Pancreas (tissue), 10 donors: ENCODE results near the gene FOXA2. TPM values are rescaled to one million over a fixed set of nuclear protein-coding genes. Genes with fewer than 3 reads are reported as not detected.
"Not testable (repeated sequence)": the region's sequence is repeated elsewhere in the genome, so short reads cannot be mapped to it uniquely, and the experiment has no call there.

Experiments used
- ATAC-seq, 4 donors: fragments of 200-7000 bp; cut with Tn5 transposase; one replicate each; pipeline versions ENCODE4 v1.8.0 to v1.9.1; 2020; ENCODE audit warnings: mild to moderate bottlenecking in 4 of 4, moderate library complexity in 4 of 4
- DNase-seq, 6 donors: peaks; one replicate each; pipeline ENCODE4 v3.0.0-alpha.2; 2020
- FAIRE-seq: peaks from 2 replicates; lab custom pipeline; 2012; peaks lifted over from hg19 to GRCh38; lab: Jason Lieb, UNC
- H3K27ac ChIP-seq, 4 donors: fragments of 200-600 bp; sonication (generic); 1 replicate in 3 of 4; 2 replicates in 1 of 4; pipeline versions ENCODE4 v1.5.0 to v1.8.0; 2020
- H3K27me3 ChIP-seq, 4 donors: fragments of 200-600 bp; one replicate each; pipeline ENCODE4 v1.8.0; 2021
- H3K36me3 ChIP-seq, 3 donors: fragments of 200-600 bp; sonication (generic) in 1 of 3; one replicate each; pipeline versions ENCODE4 v1.5.0 to v1.8.0; 2020 to 2021
- H3K4me1 ChIP-seq, 3 donors: fragments of 200-600 bp; one replicate each; pipeline ENCODE4 v1.8.0; 2021
- H3K4me3 ChIP-seq, 4 donors: fragments of 200-600 bp; sonication (generic) in 2 of 4; one replicate each; pipeline versions ENCODE4 v1.5.0 to v1.8.0; 2020 to 2021
- H3K9me3 ChIP-seq, 4 donors: fragments of 200-600 bp; one replicate each; pipeline ENCODE4 v1.8.0; 2021
- CTCF ChIP-seq, 4 donors: fragments of 200-600 bp; sonication (generic) in 3 of 4; IDR thresholded peaks; one replicate each; pipeline versions ENCODE4 v1.5.0 to v1.8.0; 2021; ENCODE audit warnings: antibody characterized with exemption in 4 of 4
- WGBS, 2 donors: extraction: QIAGEN DNeasy Blood & Tissue Kit; methylation state at CpG; one replicate each; pipeline ENCODE4 v1.1.7; 2013; 5-methylcytosine and 5-hydroxymethylcytosine counted together
- intact Hi-C, 3 donors: fragments of 100-400 bp; cut with DNase I; formaldehyde crosslinking; loops; one replicate each; pipeline versions ENCODE4 v1.11.1 to v1.14.2; 2022
- polyA plus RNA-seq, 2 donors: library from polyadenylated mRNA; stranded (reverse); fragments of 200-250 nt; gene quantifications; one replicate each; pipeline ENCODE4 v1.2.3, GENCODE V29; 2013
- total RNA-seq, 6 donors: library from RNA; stranded (reverse); fragmentation: NEBNext Ultra II Directional in 4 of 6; extraction: Animal tissue kit (Norgen Biotek cat#: 25700) in 4 of 6; gene quantifications; one replicate each; pipeline versions ENCODE4 v1.2.1 to v1.2.4, GENCODE V29; 2021 to 2023
- donor health status: healthy with polysubstance abuse.
- donor health status: DM: no; HTN: no; CAD: no; lungs with moderate emphysema.
- donor health status: DM: no; HTN: no; CAD: no.
- donor health status: control.
- donor health status: control.
- donor health status: Bipolar disorder and iron deficiency.
- donor health status: DM: yes; HTN: yes; CAD: no.
- donor health status: DM: no; HTN: no; CAD: no.
- donor health status: DM: no; HTN: no; CAD: no.
- donor health status: DM: yes; HTN: yes; CAD: no.

FOXA2 gene
- total and polyA plus RNA-seq, 8 donors: 14.2 to 30.4 (median 18.3) TPM

- peak in 3 of 4 donors; percentile 39 to 44 (median 43) for ATAC-seq
- no peaks in the 10 kb centered on the region for H3K27me3 ChIP-seq
- intact Hi-C loops: no loop called here
- no peak for TF ChIP-seq CTCF (IDR thresholded peaks at IDR 0.05)
- no peaks in the 10 kb centered on the region for H3K36me3 ChIP-seq
- no peak for DNase-seq
- H3K4me1 ChIP-seq: no peaks in the 10 kb centered on the region
- no peaks in the 10 kb centered on the region for H3K9me3 ChIP-seq
- FAIRE-seq: no peak
- H3K4me3 ChIP-seq: no peak overlapping the region
- no peak overlapping the region for H3K27ac ChIP-seq
- 66% methylated on average over 2 of the region's 2 CpGs for WGBS, 2 donors
Observed at GRCh38 chr20:22601361-22602141, 17.2 kb upstream of the FOXA2 start.

- WGBS, 2 donors: 94 to 100% methylated on average over 2 of the region's 2 CpGs
- not testable (repeated sequence) for ATAC-seq, H3K4me3 ChIP-seq, FAIRE-seq, H3K27me3 ChIP-seq, H3K27ac ChIP-seq, H3K36me3 ChIP-seq, DNase-seq, H3K4me1 ChIP-seq, H3K9me3 ChIP-seq
- intact Hi-C loops: loop anchor here in 2 of 3 donors (10.0 kb wide), 2 partner anchors 86 to 254 kb away; no protein-coding TSS in a partner anchor
Observed at GRCh38 chr20:22599258-22599657, 14.9 kb upstream of the FOXA2 start.

- no peak for TF ChIP-seq CTCF (IDR thresholded peaks at IDR 0.05)
- DNase-seq: no peak
- H3K4me3 ChIP-seq: no peak overlapping the region
- intact Hi-C loops: loop anchor here in 2 of 3 donors (10.0 kb wide), 2 partner anchors 87 to 253 kb away; no protein-coding TSS in a partner anchor
- H3K4me1 ChIP-seq: no peaks in the 10 kb centered on the region
- H3K36me3 ChIP-seq: no peaks in the 10 kb centered on the region
- H3K27me3 ChIP-seq: no peaks in the 10 kb centered on the region
- H3K27ac ChIP-seq: no peak overlapping the region
- H3K9me3 ChIP-seq: no peaks in the 10 kb centered on the region
- 65 to 66% methylated on average over 1 of the region's 1 CpG for WGBS, 2 donors
- no peak for ATAC-seq
- no peak for FAIRE-seq
Observed at GRCh38 chr20:22597303-22597702, 12.9 kb upstream of the FOXA2 start.

- intact Hi-C loops: loop anchor here in 2 of 3 donors (10.0 kb wide), 2 partner anchors 94 to 246 kb away; no protein-coding TSS in a partner anchor
- no peak for TF ChIP-seq CTCF (IDR thresholded peaks at IDR 0.05)
- FAIRE-seq (no peak), ATAC-seq (no peak), DNase-seq (no peak)
- H3K4me3 ChIP-seq: no peak overlapping the region
- peaks cover 0 to 2% (median 0%) of the 10 kb centered on the region in 3 donors for H3K4me1 ChIP-seq
- peaks cover 0 to 7% (median 0%) of the 10 kb centered on the region in 4 donors for H3K27me3 ChIP-seq
- H3K36me3 ChIP-seq: no peaks in the 10 kb centered on the region
- H3K9me3 ChIP-seq: no peaks in the 10 kb centered on the region
- WGBS, 2 donors: 58 to 77% methylated on average over 1 of the region's 1 CpG
- H3K27ac ChIP-seq: no peak overlapping the region
Observed at GRCh38 chr20:22590662-22591061, 6.3 kb upstream of the FOXA2 start.

GRCh38 chr20:22586645-22587310 lies 2.4 kb upstream of the FOXA2 start:
- no peak overlapping the region for H3K27ac ChIP-seq
- peaks cover 0 to 4% (median 0%) of the 10 kb centered on the region in 4 donors for H3K27me3 ChIP-seq
- DNase-seq (peak; percentile 65 to 96 (median 80)), FAIRE-seq (no peak), ATAC-seq (peak in 3 of 4 donors; percentile 24 to 48 (median 40))
- H3K36me3 ChIP-seq: peaks cover 0 to 6% (median 2%) of the 10 kb centered on the region in 3 donors
- peak overlapping the region; percentile 20 to 54 (median 33) for H3K4me3 ChIP-seq
- intact Hi-C loops: loop anchor here in 2 of 3 donors (2.0 to 10.0 kb wide), 3 partner anchors 202 to 244 kb away; no protein-coding TSS in a partner anchor
- 2% methylated on average over 46 to 47 of the region's 47 CpGs for WGBS, 2 donors
- no peaks in the 10 kb centered on the region for H3K9me3 ChIP-seq
- peak; percentile 75 to 88 (median 84) for TF ChIP-seq CTCF (IDR thresholded peaks at IDR 0.05)
- H3K4me1 ChIP-seq: peaks cover 0 to 2% (median 0%) of the 10 kb centered on the region in 3 donors
